ENCODE data around the gene ANKFN1. TPM values are rescaled to one million over a fixed set of nuclear protein-coding genes. Genes with fewer than 3 reads are reported as not detected.

ANKFN1 gene, protein sequence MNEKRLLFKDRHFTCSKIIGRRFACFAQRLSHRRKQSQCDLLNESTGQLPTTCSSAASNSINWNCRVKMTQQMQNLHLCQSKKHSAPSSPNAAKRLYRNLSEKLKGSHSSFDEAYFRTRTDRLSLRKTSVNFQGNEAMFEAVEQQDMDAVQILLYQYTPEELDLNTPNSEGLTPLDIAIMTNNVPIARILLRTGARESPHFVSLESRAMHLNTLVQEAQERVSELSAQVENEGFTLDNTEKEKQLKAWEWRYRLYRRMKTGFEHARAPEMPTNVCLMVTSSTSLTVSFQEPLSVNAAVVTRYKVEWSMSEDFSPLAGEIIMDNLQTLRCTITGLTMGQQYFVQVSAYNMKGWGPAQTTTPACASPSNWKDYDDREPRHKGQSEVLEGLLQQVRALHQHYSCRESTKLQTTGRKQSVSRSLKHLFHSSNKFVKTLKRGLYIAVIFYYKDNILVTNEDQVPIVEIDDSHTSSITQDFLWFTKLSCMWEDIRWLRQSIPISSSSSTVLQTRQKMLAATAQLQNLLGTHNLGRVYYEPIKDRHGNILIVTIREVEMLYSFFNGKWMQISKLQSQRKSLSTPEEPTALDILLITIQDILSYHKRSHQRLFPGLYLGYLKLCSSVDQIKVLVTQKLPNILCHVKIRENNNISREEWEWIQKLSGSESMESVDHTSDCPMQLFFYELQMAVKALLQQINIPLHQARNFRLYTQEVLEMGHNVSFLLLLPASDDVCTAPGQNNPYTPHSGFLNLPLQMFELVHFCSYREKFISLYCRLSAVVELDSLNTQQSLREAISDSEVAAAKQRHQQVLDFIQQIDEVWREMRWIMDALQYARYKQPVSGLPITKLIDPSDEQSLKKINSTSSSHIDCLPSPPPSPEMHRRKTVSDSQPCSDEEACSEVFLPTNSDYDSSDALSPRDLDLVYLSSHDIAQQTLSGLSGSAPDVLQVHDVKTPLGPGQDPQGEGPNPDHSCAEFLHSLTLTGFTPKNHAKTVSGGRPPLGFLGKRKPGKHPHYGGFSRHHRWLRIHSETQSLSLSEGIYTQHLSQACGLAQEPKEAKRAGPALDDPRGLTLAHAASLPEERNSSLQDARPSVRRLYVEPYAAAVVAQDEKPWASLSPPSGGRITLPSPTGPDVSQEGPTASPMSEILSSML
- polyA plus RNA-seq (2013, experiment 1 of 2; ENCODE audit: insufficient read length): 0.04 TPM
- polyA plus RNA-seq (2013, experiment 2 of 2; ENCODE audit: insufficient read length): 0.14 TPM

DNA sequence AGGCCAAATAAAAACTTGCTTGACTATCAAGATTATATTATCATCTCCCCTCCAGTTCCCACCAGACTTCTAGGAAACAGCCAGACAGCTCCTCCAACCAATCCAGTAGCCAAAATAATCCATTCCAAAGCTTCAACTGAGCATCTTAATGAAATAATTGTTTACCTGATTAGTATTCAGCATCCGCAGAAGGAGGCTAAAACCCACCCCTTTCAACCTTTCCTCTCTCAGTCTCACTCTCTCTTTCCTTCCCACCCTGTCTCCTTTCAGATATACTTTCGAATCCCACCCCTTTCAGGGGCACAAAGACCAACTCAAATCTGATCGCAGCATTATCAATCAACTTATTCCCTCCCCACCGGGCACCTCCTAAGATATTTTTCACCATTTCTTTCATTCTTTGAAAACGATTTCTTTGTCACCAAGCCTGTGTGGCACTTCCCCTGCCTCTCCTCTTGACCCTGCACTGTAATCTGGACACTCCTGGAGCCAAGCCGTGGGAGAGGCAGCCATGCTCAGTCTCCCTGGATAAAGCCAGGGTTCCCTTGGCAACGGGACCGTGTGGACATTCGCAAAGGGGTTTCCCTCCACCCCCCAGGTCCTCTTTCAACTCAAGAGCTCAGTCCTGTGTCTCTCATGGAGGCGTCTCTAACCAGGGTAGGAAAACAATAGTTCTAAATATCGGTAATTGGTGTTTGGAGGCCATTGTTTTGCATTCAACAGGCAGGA lies at the start of gene ANKFN1:
Gene ANKFN1, plus strand, starts transcription at position 602 of the 729 bp plus-strand sequence. CDS start 59,193 bp downstream, outside the sequence.
- no peak for DNase-seq

DNA sequence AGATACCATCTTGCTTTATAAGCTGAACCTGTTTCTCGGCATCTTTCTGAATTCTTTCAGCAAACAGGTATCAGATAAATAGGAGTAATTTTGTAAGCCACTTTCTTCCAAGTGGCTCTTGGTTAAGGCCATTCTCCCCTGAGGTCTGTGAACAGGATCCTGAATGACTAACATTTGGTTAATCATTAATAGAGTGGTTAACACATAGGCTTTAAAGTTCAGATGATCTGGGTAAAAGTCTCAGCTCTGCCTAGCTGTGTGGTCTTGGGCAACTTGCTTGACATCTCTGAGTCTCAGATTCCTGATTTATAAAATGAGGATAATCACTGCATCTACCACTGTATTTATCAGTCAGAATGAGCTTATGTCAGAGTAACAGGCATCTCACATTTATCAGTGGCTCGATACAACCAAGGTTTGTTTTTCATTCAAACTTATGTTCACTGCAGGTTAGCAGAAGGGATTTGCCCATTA lies 44.4 kb upstream of the ANKFN1 start:
- no peak for DNase-seq

DNA sequence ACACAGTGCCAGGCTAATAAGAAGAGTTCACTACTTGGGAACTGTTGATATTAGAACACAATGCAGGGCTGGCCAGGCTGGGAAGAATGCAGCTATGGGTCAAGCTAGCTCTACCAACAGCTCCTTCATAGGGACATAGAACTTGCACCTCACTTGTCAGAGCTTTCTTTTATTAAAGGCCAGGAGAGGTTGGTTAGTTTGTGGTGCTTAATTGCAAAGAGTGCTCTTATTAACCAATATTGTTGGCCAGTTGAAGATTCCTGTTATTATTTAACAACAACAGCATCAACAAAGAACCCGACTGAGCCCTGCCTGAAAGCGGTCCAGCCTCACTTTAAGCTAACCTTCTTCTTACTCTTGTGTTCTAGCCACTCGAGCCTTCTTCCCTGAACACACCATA lies 43.4 kb upstream of the ANKFN1 start:
- no peak for DNase-seq

DNA sequence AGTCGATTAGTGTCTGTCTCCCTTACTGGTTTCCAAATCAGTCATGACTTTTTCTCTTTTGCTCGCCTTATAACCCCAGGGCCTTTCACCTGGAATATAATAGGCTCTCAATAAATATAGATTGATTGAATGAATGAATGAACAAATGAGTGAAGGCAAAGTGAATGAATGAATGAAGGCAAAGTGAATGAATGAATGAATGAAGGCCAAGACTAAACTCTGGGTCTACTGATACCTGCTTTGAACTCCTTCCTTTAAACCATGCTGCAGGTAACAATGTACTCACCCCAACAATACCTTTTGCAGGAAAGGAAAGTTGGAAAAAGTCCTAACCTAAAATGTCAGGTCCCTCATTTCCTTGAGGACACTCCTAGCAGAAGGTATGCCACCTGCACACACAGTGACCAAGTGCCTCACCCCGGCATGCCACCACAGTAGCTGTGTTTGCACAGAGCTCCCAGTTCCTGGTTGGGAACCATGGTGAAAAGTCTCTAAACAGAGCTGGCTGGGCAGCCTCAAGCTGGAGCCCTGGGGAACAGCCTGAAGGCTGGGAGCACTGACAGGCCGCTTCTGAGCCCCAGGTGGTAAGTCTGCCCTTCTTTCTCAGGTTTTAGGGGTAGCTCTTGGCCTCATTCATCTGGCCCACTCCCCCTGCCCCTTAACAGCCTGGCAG lies 42.7 kb upstream of the ANKFN1 start:
- DNase-seq: no peak

DNA sequence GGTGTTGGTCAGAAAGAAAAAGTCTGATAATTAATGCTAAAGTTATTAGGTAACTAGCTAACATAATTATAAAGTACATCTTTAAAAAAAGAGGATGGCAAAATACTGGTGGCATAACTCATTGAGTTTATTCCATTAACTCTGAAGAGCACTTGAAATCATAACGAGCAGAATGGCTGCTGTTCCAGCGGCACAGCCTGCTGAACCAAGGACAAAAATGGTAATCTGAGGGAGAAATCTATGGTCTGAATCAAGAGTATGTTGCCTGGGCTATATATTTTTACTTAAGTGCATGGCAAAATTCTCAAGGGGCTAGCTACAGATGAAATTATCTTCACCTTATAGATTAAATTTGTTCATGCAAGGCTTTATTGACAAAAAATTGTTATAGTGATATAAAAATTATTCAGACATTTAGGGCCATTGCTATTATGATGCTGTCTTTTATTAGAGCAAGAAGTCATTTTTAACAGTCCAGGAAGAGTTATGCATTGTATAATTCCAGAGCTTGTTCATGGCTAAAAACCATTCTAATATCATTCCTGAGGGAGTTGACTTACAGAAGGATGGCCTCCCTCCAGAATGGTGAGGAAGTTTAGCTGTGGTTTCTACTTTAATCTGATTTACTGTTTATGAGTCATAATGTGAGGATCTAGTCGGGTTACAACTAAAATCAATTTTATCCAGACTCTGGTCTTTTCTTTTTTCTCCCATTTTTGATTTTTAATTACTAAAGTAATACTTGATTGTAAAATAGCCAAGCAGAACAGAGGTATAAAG lies 41.4 kb upstream of the ANKFN1 start:
- DNase-seq: peak; percentile 86

DNA sequence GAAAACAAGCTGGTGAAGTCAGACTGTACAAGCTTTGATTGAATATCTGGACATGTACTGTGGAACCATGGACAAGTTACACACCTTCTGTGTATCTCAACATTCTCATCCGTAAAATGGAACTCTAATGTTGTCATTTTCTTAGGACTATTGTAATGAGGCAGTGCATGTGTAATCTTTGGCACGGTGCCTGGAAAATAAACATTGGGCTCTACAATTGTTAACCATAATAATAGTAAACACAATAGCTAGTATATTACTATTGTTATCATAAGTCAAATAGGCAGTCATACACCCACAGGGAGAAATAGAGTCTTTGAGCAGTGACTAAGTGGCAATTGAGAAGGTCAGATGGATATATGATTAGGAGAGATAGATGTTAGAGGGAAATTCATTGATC lies 39.8 kb upstream of the ANKFN1 start:
- no peak for DNase-seq

DNA sequence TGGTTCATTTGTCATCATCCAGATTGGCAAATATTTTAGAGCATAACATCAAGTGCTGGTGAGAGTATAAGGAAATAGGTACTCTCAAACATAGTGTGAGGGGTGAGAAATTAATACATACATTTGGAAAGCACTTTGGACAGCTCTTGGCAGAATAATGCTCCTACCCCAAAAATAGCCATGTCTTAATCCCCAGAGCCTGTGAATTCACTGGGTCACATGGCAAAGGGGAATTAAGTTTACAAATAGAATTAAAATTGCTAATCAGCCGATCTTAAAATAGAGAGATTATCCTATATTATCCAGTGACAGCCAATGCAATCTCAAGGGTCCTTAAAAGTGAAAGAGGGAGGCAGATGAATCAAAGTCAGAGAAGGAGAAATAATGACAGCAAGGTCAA lies 38.8 kb upstream of the ANKFN1 start:
- no peak for DNase-seq

DNA sequence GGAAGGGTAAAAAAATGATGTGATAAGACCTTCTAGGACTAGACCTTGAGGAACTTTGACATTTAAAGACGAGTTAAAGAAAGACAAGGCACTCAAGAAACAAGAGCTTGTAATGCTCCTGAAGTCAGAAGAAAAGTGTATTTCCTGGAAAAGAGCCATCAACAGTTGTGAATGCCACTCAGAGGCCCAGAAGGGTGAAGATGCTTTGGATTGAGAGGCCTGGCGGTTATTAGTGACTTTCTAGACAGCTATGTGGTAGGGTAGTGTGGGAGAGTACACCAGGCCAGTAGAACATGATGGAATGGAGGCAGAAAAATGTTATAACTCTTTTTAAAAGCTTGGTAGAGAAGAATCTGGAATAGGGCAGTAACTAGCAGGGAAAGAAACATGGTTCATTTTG lies 34.1 kb upstream of the ANKFN1 start:
- DNase-seq: no peak

DNA sequence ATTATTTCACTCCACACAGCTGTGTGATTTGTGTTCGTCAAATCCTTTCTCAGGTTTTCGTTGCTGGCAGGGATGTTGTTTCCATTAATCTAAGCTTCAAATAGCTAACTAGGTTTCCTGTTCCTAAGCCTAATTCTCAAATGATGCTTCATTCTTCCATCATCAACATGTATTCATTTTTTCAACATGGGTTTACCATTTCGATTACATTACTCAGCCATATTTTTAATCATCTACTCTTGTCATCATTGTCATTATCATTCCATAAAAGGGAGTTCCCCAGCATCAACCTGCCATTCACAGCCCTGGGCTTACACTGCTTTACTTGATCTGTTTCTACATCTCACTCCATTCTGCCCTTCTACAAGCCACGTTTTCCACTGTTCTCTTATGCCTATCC lies 33.3 kb upstream of the ANKFN1 start:
- peak; percentile 6 for DNase-seq

DNA sequence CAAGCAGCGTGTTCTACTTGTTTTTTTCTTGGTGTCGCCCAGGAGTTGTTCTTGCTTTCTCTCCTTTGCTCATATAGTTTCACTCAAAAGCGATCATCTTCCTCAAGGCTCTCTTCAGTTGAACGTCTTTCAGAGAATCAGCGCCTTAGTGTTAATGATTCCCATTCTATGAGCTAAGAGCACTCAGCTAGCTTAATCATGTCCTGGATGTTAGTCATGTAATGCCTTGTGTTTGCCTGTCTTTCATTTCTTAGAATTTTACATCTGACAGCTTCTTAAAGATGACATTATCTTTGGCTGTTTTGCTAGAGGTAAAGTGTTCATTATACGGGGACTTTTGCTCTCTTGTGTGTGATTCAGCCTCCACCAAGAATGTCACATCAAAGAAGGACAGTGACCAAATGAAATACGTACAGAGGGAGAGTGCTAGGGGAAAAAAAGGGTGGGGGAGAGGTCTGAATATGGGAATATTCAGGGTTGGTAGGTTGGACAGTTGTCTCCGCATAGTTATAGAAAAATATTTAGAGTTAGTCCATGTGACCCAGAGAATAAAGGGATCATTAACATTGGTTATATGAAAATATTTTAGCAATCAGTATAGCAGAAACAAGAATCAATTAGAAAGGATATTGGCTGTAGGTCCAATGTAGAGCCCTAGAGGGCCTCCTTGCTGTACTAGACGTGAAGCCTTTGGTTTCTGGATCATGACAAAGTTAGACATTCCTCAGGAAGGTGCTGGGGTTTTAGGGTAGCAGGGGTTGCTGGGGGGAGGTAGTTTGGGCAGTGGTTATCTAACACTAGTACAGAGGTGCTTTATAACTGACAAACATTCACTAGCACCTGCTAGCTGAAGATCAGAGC lies 31.9 kb upstream of the ANKFN1 start:
- DNase-seq: no peak

DNA sequence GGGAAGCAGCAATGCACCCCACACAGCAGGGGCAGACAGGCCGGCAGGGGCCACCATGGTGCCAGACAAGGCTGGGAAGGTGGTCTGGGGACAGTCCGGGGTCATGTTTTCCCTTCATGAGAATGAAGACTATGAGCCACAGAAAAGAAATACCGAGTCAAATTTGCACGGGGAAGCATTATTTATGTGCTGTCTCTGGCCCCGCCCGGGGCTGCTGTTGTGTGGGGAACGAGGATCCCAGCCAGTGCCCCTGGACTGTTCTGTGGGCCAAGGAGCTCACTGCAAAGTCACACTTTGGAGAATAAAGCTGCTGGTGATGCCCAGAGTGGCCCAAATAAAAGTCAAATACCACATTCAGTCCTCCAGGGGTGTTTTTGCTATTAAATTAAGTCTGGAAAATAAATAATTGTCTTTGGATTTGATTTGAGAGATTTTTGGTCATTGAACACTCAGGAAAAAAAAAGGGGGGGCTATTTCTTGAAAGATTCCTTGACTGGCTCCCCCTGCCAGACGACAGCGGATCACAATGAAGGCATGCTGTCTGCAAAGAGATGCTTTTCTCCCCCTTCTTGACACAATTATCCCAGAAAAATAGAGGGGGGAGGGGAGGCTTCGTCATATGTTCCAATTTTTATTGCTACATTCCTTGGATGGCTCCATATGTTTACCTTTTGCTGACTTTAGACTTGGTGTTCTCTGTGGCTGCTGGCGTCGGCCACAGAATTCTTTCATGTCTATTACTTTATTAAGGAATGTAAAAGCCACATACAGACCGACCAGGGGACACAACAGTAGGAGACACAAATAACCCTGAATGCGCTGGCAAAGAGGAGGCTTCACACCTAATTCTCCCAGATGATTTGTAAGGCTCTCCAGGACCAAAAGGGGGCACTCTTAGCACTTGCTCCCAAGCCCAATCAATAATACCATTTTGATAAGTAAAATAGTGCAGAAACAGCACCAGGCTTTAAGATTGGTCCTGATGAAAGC lies 27.1 kb upstream of the ANKFN1 start:
- peak; percentile 83 for DNase-seq

DNA sequence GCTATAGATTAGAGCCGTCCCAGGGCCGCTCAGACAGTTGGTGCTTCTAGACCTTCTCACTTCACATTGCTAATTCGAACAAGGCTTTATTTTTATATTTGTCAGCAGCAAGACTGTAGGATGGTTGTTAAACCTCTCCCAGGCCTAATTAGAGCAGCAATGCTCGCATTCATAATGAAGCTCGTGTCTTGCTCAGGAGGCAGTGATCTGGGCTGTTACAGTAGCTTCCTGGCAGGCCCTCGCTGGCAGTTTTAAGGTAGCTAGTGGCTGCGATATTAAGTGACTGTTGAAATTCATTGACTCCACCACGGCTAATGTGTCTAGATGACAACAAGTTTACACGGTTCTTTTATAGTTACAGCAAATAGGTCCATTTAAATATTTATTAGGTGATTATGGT lies 23.2 kb upstream of the ANKFN1 start:
- no peak for DNase-seq

DNA sequence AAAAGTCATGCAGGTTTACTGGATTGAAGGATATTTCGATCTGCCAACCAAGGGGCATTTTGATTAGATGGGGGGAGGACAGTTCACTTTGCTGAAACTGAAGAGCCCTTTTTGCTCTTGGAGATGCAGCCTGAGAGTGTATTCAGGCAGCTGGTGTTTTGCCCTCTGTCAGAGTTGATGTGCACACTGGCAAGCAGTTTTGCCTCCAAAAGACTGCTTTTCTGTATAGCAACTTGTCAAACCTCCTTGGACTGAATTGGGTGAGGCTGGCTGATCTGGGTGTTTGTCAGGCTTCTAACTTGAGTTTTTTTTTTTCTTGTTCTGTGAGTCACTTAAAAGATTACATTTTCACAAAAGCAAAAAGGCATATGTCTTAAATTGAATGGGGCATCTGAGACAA lies 22.6 kb upstream of the ANKFN1 start:
- DNase-seq: no peak

DNA sequence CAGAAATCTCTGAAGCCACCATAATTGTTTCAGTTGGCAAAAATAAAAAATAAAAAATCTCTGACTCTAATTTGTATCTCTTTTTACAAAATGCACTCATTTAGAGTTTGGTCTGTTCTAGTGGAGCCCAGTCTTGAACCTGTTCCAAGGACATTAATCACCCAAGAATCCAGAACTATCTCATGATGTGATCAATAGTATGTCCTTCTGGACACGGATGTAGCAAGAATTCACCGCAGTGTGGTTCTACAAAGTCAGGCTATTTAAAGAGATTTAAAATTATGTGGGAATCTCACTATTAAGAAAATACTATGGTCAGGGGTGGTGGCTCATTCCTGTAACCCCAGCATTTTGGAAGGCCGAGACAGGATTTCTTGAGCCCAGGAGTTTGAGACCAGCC lies 21.8 kb upstream of the ANKFN1 start:
- DNase-seq: no peak

DNA sequence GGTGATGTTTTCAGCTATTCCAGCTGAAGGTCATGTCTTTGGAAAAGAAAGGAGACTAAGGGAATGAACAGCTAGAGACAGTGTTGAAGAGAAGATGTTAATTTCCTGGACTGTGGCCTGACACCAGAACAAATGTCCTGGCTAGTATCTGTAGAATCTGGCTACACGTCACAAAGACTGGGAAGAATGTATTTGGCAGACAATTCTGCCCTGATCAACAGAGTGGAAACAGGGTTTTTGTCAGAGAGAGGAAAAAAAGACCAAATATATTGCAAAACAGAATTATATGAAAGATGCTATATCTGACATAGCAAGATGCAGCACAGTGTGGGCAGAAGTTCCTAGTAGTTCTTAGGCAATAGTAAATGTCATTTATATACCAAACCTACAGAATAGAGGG lies 17.0 kb upstream of the ANKFN1 start:
- DNase-seq: peak; percentile 9

DNA sequence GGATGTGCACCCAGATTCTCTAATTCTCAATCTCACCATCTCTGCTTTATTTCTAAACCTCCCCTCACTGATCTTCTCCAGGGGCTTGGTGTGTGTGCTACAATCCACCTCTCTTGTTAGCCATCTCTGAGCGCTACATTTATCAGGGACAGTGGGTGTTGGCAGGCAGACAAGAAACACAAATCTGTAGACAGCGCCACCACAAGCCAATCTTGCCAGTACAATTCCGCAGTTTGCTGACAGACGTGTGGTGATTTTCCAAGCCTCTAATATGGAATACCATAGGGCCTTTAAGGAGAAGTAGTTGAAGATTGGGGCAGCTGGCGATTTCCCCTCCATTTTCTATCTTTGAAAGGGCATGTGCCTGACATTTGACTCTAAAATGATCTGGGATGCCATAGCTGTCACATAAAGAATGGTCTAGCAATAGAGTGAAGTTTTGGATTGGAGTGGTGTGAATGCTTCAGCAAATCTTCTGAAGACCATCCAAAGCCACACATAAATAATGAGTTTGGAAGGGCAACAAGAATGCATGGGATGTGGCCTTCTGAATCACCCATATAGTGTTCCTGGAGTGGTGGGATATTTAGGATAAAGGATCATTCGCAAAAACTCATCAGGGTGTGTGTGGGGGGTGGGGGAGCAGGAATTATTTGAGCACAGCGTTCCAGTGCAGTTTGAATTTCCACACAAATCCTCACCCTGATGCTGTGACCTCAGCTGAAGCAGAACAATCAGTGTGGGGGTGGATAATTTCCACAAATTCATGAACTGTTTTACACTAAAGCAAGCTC lies 12.0 kb upstream of the ANKFN1 start:
- peak; percentile 92 for DNase-seq

DNA sequence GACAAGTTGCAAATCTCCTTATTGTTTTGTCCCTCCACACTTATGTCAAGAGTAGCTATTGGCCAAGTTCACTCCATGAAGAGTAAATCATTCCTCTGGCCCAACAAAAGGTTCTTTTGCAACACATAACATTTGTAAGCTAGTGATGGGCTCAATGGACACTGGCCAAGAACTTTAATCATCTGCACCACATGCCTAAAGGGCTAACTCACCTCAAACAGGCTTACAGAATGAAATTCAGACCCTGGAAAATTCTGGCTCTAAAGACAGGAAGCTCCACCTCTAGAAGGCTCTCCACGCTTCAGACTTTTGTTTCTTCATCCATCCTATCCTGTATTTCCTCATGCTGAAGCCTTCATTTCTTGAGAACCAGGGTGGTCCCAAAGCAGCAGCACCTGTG lies 10.9 kb upstream of the ANKFN1 start:
- DNase-seq: peak; percentile 96

DNA sequence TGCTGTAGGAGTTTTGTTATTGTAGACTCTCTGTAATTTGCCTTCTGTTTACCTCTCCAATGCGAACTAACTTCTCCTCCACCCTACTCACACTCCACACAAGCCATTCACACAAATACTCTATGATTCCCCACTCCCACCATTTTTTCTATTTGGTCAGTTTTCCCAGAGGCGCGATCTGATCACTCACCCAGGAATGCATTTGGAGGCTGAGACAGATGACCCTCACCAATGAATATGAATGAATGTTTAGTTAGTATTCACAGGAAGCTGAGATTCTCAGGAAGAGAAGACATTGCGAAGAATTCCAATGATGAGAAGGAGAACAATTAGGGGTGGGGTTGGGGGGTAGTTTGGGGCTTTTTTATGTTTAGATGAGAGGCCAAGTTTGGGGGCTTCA lies 10.5 kb upstream of the ANKFN1 start:
- DNase-seq: peak; percentile 17
